Activated B cell treated with CpG ODN at 0.5 μM for 24 hours (primary cell): ENCODE data around the gene CDK6. TPM values are rescaled to one million over a fixed set of nuclear protein-coding genes. Genes with fewer than 3 reads are reported as not detected.
A peak's percentile ranks its signal among the peaks of the same experiment; 100 is the strongest.

Source experiments
- ATAC-seq: fragments of 200-7000 bp; cut with Tn5 transposase; one replicate; pipeline ENCODE4 v1.10.0; 2021; ENCODE audit warnings: low read depth, mild to moderate bottlenecking, moderate library complexity
- CTCF ChIA-PET: fragments of 350-600 bp; sonication (Branson Sonifier 250); formaldehyde crosslinking; loops from one replicate; lab custom pipeline; 2021; ENCODE audit warnings: antibody characterized with exemption; lab: Charles Lee
- POLR2A ChIA-PET: fragments of 350-600 bp; sonication (Branson Sonifier 250); formaldehyde crosslinking; loops from one replicate; lab custom pipeline; 2021; ENCODE audit warnings: antibody characterized with exemption; lab: Charles Lee
- DNase-seq: peaks from one replicate; pipeline ENCODE4 v3.0.0; 2022
- H3K27ac Mint-ChIP-seq: one replicate; pipeline ENCODE4 v1.8.0; 2020; ENCODE audit warnings: mixed read lengths
- H3K27me3 Mint-ChIP-seq: one replicate; pipeline ENCODE4 v1.8.0; 2021; ENCODE audit warnings: mixed read lengths
- H3K36me3 Mint-ChIP-seq: one replicate; pipeline ENCODE4 v1.8.0; 2021; ENCODE audit warnings: low read depth, mixed read lengths
- H3K4me1 Mint-ChIP-seq: one replicate; pipeline ENCODE4 v1.8.0; 2021; ENCODE audit warnings: mixed read lengths
- H3K4me3 Mint-ChIP-seq: one replicate; pipeline ENCODE4 v1.8.0; 2020; ENCODE audit warnings: mild to moderate bottlenecking, mixed read lengths
- H3K9me3 Mint-ChIP-seq: one replicate; pipeline ENCODE4 v1.8.0; 2020; ENCODE audit warnings: mixed read lengths
- CTCF ChIP-seq: fragments of 200-600 bp; IDR thresholded peaks from one replicate; pipeline ENCODE4 v1.8.0; 2022; ENCODE audit warnings: antibody characterized with exemption, mild to moderate bottlenecking
- intact Hi-C: fragments of 100-400 bp; cut with micrococcal nuclease; formaldehyde crosslinking; loops from one replicate; pipeline ENCODE4 v1.15.1; 2024
- total RNA-seq: library from RNA; stranded (reverse); gene quantifications from 2 replicates; pipeline ENCODE4 v1.2.3, GENCODE V29; 2022

Gene CDK6
- total RNA-seq, 1 donor from 2014 or later = 30.5 TPM

DNA sequence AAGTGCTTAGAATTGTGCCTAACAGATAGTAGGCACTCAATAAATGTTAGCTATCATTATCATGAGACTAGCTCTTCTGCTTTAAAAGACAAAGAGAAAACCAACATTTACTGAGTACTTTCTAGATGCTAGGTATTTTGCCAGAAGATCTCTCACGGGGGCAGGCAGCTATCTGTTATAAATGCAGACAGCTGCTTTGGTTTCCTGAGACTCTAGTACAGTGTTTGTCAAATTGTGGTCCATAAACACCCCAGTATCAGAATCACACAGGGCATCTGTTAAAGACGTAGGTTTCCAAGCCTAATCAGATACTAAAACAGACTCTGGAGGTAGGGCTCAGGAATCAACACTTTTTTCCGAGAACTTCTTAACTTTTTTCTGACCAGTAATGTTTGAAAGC is 260.1 kb downstream of the CDK6 start:
- ChIA-PET CTCF (no interaction called here), POLR2A (no interaction called here)
- DNase-seq (no peak), ATAC-seq (no peak)
- H3K4me1 Mint-ChIP-seq = no peaks in the 10 kb centered on the region
- H3K27ac Mint-ChIP-seq = no peak overlapping the region
- H3K36me3 Mint-ChIP-seq = peaks cover 71% of the 10 kb centered on the region
- H3K4me3 Mint-ChIP-seq = no peak overlapping the region
- H3K9me3 Mint-ChIP-seq = no peaks in the 10 kb centered on the region
- no peak for TF ChIP-seq CTCF
- H3K27me3 Mint-ChIP-seq = no peaks in the 10 kb centered on the region
- intact Hi-C loops = no loop called here

DNA sequence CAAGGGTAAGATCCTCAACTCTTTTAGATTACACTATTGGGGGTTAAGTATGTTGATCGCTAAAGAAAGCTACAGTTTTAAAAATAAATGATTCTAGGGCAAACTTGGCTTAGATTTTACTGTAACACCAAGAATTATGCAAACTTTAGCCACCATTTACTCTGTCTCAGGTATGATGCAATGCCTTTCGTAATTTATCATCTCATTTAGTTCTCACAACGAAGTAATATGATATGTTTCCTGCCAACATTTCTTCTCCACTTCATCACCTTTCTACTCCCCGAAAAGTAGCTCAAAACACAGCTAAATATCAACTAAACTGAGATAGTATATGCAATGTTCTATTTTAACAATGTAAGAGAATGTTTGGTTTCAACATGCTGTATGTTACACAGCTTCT is 267.2 kb downstream of the CDK6 start:
- H3K27me3 Mint-ChIP-seq = no peaks in the 10 kb centered on the region
- DNase-seq (no peak), ATAC-seq (no peak)
- intact Hi-C loops = no loop called here
- H3K4me1 Mint-ChIP-seq = no peaks in the 10 kb centered on the region
- peaks cover 70% of the 10 kb centered on the region for H3K36me3 Mint-ChIP-seq
- H3K27ac Mint-ChIP-seq = no peak overlapping the region
- POLR2A ChIA-PET = interaction anchor here (0.6 kb wide), 1 partner anchor 11 kb away, joined by 4 read pairs; no protein-coding TSS in a partner anchor
- H3K9me3 Mint-ChIP-seq = no peaks in the 10 kb centered on the region
- CTCF ChIA-PET = no interaction called here
- H3K4me3 Mint-ChIP-seq = no peak overlapping the region
- TF ChIP-seq CTCF = no peak

GRCh38 chr7:92567460-92567859 is 268.9 kb downstream of the CDK6 start:
- H3K36me3 Mint-ChIP-seq = peaks cover 78% of the 10 kb centered on the region
- no peak for ATAC-seq
- no peaks in the 10 kb centered on the region for H3K9me3 Mint-ChIP-seq
- intact Hi-C loops = no loop called here
- no peak for DNase-seq
- H3K4me1 Mint-ChIP-seq = no peaks in the 10 kb centered on the region
- ChIA-PET CTCF (no interaction called here), POLR2A (no interaction called here)
- no peak overlapping the region for H3K4me3 Mint-ChIP-seq
- no peak for TF ChIP-seq CTCF
- H3K27ac Mint-ChIP-seq = peak overlapping the region; percentile 16
- H3K27me3 Mint-ChIP-seq = no peaks in the 10 kb centered on the region

- no peak for ATAC-seq
- ChIA-PET POLR2A (no interaction called here), CTCF (no interaction called here)
- Mint-ChIP-seq H3K36me3 (peaks cover 70% of the 10 kb centered on the region), H3K27me3 (no peaks in the 10 kb centered on the region), H3K27ac (no peak overlapping the region), H3K4me3 (no peak overlapping the region), H3K4me1 (no peaks in the 10 kb centered on the region), H3K9me3 (no peaks in the 10 kb centered on the region)
- TF ChIP-seq CTCF = no peak
- DNase-seq = no peak
- intact Hi-C loops = no loop called here
Observed at GRCh38 chr7:92563345-92563744, 273.0 kb downstream of the CDK6 start.

GRCh38 chr7:92560602-92561001 is 275.8 kb downstream of the CDK6 start:
- no peak for TF ChIP-seq CTCF
- no peak overlapping the region for H3K27ac Mint-ChIP-seq
- H3K4me1 Mint-ChIP-seq = no peaks in the 10 kb centered on the region
- intact Hi-C loops = no loop called here
- no peaks in the 10 kb centered on the region for H3K27me3 Mint-ChIP-seq
- H3K36me3 Mint-ChIP-seq = peaks cover 51% of the 10 kb centered on the region
- no peaks in the 10 kb centered on the region for H3K9me3 Mint-ChIP-seq
- POLR2A ChIA-PET = no interaction called here
- DNase-seq (no peak), ATAC-seq (no peak)
- no peak overlapping the region for H3K4me3 Mint-ChIP-seq
- CTCF ChIA-PET = no interaction called here
